Fibroblast of skin of right quadriceps (primary cell): ENCODE results near the gene MAP2.
A peak's percentile ranks its signal among the peaks of the same experiment; 100 is the strongest.
"Not testable (repeated sequence)": the region's sequence is repeated elsewhere in the genome, so short reads cannot be mapped to it uniquely, and the experiment has no call there.

ENCODE experiments used
- DNase-seq: peaks from one replicate; pipeline ENCODE4 v3.0.0-alpha.2; 2013

The MAP2 gene

DNA sequence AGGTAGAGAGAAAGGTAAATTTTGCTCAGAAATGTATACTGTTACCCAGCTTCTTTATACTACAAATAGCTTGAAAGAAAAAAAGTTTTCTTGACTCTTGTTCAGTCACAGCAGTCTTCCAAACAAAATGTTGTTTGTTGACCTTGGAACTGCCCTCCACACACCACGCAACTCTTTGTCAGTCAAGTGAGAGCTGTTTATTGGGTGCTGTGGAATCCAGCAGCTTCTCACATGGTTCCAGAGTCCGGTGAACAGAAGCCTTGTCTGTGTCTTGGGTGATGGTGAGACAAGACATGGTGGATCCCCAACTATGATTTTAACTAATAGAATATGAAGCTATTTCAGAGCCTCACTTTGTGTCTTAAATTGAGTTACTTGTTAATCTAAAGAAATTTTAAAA lies 112.5 kb downstream of the MAP2 start:
- DNase-seq: no peak

DNA sequence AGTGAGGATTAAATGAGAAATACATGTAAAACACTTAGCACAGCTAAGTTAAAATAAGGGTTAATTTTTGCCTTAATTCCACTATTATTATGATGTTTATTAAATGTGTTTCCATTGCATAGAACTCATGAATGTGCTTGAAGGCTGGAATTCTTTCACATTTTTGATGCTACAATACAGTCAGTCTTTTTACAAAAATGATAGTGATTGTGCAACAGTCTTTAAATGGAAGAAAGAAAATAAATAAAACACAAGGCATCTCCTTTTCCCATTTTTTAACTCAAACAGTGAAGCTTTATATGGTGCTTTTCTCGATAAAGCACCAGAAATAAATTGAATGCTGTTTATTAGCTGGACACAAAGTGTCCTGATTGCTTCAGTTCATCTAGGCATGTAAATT lies 123.9 kb downstream of the MAP2 start:
- no peak for DNase-seq

DNA sequence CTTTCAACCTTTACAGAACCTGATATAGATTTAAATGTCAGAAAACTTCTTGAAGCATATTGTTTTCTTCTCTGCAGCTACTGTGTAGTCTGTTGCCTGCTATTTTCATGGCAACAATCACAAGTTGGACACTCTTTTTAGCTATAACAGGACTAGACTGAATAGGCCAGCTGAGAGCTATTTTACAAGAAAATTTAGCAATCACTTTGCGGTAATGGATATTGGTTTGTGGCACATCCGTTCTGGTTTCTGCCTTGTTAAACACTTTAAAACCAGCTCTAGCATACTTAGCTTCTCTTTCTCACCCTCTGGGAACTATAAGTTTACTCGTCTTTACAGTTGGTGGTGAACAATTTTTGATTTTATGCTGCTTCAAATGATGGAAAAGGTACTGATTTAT lies 125.7 kb downstream of the MAP2 start:
- no peak for DNase-seq

DNA sequence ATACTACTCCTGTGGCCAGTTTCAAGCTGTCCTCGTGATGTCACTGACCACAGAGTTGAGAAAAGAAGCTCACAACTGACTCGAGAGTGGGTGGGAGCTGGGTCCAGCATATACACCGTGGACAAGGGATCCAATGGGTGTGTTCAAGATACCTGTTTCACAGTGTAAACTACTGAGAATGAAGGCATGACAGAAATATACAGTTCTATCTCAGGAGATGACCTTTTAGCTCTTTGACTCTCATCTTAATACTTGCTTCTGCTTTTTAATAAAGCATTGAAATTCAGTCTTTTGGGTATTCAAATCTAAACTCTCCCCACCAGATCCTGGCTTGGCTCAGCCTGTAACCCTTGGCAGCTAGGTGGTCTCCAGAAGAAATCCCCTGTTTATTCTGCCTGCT lies 130.1 kb downstream of the MAP2 start:
- no peak for DNase-seq

DNA sequence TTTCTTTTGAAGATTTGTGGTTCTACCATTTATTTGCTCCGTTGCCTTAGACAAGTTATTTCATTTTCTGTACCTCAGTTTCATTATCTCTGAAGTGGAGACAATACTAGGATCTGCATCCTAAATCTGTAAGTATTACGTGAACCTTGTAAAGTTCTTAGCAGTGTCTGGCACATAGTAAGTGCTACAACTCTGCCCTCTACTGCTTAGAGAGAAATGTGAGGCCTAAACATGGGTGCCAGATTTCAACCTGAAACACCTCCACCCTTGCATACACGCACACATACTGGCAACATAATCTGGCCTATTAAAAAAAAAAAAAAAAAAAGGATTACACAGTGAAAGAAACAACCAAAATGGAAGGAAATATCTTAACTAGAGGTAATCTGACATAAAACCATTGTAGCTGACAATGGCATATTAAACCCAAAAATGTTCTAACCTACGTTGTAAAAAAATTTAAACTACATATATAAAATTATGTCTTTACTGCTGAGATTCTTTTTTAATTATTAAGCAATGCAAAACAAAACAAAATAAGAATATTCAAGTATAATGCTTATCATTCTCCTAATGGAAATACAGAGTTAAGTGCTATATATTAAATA lies 132.6 kb downstream of the MAP2 start:
- DNase-seq: peak; percentile 48

DNA sequence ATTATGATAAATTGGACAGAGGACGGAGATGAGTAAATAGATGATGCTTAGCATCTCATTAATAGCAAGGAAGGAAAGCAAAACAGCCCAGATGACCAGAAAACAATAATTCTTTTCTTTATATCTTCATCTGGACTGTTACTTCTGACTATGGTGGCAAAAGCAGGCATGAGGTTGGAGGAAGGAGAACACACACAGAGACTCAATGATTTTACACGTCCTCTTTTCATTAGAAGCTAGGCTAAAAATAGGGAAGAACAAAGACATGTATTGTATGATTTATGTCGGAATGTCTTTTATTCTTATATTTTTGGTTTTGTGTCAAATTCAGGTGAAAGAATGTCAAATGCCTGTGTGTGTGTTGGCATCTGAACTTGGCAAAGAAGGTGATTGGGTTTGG lies 137.1 kb downstream of the MAP2 start:
- no peak for DNase-seq

DNA sequence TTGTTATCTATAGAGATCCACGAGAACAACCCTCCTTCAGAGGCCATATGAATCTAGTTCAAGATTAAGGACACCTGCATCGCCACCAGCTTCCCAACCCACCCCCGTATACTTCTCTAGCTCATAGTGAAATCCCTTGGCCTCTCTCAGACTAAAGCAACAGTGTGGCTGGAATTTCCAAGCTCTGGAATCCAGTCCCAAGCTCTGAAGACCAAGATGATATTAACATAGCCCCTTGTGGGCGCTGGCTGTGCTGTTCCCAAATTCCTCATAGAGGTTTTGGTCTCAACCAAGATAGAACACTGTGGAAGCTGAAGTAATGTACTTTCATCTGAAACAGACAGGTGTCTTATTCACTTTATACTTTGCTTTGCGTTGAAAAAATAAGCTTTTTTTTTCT lies 139.6 kb downstream of the MAP2 start:
- DNase-seq: no peak

DNA sequence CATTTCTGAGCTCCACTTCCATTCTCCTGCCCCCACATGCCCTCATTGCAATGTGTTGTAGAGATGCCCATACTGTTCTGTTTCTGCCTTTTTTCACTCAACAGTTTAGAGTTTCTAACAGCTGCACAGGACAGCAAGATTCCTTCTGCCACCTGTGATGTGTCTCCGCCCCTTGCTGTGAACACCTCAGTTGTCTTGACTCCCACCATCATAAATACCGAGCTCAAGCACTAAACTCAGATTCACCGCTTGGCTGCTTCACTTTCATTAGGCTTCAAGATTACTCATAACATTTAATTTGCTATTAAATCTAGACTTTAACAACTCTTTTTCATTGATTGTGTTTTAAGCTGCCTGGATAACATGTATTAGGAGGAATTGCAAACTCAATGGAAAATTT lies 141.0 kb downstream of the MAP2 start:
- DNase-seq: no peak

DNA sequence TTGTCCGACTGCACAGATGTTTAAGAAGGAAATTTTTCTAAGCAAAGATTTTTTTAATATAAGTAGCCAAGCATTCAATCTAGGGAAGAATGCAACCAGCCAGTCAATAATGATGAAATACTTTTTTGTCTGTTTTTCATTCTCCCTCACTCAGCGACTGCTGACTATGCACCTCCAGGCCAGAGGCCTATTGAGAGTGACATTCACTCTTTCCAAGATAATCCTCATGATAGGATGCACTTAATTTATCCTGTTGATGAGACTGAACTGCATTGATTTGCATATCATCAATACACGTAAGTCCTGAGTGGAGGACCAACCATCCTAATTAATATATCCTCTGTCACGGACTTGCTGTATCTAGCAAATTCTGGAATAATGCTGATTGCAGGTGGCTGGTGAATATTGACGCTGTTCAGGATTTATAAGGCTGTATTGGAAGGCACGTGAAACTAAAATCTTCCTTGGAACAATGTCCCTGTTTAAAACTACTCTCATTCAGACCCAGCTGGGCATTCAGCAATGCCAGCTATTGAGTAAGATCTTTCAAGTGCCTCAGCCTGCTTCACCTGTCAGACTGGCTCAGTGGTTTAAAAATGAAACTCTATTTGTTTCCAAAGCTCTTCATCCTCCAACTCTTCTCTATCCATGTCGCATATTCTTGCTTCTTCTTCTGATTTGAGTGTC lies 142.2 kb downstream of the MAP2 start:
- DNase-seq: no peak

DNA sequence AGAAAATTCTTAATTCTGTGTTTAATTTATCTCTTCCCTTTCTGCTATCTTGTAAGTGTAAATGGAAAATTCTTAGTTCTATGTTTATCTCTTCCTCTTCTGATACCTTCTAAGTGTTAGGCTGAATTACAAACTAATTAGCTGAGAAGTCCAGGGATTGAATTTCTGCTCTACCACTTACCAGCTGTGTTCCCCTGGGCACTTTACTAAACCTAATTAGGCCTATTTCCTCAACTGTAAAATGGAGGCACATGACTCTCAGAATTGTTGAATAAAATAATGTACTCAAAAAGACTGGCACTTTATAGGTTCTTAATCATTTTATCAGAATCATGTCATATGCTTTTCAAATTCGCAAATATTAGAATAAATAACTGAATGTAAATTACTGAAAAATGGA lies 146.3 kb downstream of the MAP2 start:
- no peak for DNase-seq

DNA sequence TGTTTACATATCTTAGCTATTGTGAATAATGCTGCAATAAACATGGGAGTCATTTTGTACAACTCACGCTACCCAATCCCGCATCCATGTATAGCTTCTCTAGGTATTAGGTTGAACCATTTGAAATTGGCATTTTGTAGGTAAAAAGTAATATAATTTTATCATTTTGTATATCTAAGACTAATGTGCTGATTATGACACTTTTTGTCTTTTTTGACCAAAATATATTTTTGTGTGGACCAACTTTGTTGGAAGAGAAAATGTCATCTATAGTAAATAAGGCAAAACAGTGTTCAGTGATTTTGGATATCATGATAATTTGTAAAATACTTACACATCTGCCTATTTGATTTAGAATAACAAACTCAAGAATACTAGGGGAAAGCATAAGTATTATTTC lies 150.7 kb downstream of the MAP2 start:
- DNase-seq: no peak

DNA sequence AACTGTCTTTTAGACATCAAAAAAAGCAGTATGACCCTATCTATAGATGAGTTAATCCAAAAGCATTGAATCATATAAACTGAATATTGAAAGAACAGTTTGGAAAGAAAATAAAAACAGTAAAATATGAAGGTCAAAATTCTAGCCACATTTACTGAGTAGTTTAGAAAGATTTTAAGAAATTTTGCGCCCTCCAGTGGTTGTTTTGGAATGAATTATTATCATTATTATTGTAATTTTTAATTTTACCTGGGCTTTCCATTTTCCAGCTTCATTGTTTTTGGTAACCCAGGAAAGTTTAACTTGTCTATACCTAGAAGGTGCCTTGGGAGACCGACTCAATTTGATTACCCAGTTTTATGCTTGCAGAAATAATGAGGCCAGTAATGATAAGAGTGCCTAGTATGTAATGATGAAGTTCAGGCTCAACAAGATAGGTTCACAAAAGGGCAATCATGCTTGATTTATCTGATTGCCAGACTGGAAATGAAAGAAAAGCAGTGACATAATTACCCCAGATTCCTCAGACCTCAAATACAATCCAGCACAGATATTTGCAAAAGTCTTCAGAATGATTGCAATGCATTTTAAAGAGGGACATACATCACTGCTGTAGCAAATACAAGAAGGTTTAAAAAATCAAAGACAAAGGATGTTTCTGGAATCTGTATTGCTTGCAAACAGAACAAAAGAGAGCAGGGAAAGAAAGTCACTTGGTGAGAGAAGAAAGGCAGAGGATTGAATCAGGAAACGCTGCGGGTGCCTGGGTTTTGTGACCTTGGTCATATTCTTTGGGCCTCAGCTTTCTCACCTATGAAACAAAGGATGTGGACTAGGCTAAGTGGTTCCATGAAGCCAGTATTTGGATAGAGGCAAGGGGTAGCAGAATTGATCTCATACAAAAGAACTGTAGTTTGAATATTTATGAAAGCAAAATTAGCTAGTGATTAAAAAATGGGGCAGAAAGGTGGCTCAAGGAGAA lies 153.8 kb downstream of the MAP2 start:
- peak; percentile 22 for DNase-seq

DNA sequence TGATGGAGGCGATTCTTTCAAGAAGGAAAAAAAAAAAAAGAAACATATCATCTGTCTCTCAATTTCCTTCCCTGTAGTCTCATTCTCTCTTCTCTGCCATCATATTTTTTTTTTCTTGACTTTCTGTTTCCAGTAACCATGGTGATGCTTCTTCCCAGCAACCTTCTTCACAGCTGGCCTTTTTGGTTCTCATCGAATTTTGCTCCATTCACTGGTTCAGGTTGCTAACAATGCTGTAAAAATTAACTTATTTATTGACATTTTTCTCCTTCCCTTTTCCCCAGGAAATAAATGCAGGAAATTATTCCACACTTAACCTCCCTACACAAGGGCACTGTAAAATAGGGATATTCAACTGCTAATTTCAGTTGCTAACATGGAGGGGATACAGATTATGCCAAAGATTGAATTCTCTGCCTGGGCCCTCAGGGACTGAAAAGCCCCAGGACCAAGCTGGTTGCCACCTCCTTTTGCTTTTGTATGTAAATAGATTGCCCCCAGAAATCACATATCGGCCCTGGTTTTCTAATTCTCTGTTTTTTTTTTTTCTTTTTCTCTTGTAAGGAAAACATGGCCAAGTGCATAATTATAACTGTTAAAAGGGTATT lies 154.7 kb downstream of the MAP2 start:
- DNase-seq: no peak

DNA sequence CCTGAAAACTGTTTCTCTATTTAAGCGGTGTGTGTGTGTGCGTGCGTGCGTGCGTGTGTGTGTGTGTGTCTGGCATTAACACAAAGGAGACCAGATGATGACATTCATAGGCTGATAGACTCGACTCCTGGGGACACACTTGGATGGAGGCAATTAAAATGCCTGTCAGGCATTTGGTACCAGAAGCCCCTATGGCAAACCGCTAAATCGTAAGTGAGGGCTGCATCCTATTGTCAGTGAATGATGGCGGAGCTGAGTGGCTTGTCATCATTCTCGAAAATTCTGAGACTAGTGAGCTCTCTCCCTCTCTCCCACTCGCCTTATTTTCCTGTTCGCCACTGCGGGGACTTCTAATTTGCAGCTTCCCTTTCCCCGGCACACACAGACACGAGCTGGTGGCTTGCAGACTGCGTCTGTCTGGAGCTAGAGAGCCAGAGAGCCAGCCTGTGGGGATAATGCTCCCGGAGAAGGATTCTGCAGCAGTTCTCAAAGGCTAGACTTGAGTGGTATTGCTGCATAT lies 155.4 kb downstream of the MAP2 start:
- peak; percentile 31 for DNase-seq

DNA sequence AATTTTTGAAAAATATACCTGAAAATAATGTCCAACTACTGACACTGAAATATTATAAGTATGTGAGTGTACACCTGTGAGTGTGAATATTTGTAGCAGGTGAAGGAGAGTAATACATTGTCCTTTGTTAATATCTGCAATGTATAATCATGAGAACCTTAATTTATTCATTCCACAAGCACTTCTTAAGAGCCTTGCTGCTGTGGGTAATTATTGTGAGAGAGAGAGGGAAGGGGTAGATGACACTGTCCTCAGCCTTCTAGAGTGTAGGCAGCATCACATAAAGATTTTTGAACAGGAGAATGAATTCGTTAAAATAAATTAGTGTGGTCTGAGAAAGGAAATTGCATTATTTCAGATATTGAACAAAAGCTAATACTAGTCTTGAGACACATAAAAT lies 157.2 kb downstream of the MAP2 start:
- DNase-seq: no peak

DNA sequence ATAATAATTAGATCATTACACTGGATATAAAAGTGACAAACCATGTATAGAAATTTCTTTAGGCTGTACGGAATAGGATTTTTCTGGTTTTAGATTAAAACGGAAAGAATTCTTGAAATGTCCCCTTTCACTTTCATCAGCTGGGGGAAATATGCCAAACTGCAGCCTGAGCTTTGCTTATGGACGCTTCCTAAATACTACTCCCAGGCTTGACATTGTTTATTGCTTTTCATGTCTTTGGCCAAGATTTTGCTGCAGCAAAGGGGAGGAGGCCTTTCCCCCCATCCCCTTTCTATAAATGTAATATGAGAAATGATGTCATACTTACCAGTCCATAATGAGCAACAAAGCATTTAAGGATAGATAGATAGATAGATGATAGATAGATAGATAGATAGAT lies 158.4 kb downstream of the MAP2 start:
- peak; percentile 8 for DNase-seq

DNA sequence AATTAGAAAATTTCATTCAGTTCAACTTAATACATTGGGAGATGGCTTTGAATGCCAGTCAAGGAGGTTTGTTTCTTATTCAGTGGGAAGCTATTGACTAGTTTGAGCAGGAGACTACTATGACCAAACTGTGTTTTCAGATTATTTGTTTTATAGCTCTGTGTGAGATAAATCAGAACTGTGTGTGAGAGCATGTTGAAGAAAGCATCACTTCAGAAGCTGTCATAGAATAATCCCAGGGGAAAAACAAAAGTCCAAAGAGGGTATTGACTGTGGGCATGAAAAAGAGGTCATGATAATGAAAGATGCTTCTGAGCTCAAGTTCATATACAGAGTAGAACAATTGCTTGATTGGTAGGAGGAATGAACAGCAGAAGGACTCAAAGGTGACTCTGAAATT lies 160.6 kb downstream of the MAP2 start:
- DNase-seq: no peak

DNA sequence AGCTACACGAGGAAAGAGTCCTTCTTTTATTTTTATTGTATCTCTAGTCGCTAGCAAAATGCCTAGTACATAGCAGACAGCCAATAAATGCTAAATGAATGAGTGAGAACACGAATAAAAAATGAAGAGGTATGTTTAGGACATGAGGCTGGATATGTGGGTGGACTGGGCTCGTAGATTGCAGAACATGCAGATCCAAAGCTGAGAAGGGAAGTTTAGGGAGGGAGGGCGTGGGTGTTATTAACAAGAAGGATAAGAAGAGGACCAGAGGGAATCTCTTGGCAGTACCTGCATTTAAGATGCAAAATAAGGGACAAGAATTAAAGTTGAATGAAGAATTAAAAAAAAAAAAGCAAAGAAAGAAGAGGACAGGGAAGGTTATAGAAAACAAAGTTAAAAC lies 161.1 kb downstream of the MAP2 start:
- no peak for DNase-seq

DNA sequence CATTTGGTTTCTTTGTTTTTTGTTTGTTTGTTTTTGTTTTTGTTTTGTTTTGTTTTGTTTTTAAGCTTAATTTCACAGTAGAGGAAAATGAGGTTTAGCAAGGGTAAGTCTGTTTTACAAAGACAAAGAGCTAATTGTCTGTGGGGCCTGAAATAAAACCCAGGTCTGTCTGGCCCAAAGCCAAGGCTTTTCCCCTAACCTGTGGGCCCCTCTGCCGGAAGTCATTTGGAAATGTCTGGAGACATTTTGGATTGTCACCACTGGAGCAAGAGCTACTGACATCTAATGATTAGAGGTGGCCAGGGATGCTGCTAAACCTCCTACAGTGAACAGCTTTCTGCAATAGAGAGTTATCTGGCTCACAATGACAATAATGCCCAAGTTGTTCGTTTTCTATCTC lies 167.2 kb downstream of the MAP2 start:
- no peak for DNase-seq

DNA sequence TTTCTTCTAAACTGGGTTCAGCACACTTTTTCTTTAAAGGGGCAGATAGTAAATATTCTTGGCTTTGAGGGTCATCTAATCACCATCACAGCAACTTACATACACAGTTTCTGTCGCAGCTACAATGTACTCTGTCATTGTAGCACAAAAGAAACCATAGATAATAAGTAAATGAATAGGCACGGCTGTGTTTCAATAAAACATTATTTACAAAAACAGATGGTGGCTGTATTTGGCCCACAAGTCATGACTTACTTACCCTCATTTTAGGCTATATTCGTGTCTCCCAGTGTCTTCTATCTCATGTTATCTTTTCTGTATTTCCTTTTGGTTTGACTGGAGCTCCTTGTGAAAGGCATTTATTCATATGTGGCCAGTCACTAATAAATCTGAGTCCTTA lies 168.3 kb downstream of the MAP2 start:
- no peak for DNase-seq

DNA sequence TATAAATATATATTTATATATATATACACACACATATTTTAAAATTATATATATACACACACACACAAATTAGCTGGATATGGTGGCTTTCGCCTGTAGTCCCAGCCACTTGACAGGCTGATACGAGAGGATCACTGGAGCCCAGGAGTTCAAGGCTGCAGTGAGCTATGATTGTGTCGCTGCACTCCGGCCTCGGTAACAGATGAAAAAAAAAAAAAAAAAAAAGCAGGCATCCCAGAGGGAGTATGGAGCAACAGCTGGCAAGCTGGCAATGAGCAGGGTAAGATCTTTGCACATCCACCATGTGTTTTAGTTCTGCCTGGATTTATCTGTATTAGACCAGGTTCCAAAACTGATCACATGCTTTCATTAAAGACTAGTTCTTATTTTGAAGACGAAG lies 170.1 kb downstream of the MAP2 start:
- no peak for DNase-seq

DNA sequence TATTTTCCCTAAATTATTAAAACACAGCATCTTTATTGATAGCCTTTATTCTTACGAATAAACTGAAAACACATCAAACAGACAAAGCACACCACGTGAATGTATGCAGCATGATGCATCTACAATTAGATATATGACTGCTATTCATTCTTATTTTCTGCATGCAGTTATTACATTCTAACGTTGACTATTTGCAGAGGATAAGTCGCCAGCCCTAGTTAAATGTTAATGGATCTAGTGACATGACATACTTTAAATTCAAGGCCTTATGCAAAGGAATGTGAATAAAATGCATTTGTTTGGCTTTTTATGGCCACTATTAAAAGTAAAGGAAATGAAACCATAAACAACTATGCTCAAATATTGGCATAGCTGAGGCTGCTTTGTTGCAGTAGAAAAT lies 172.4 kb downstream of the MAP2 start:
- DNase-seq: no peak

DNA sequence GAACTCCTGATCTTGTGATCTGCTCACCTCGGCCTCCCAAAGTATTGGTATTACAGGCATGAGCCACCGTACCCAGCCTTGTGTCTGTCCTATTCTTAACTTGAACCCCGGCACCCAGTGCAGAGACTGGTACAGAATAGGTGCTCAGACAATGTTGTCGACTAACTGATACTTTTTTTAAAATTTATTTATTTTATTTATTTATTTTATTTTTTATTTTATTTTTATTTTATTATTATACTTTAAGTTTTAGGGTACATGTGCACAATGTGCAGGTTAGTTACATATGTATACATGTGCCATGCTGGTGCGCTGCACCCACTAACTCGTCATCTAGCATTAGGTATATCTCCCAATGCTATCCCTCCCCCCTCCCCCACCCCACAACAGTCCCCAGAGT lies 174.4 kb downstream of the MAP2 start:
- not testable (repeated sequence) for DNase-seq
